Measurements from ENCODE around the gene AGFG1. TPM values are rescaled to one million over a fixed set of nuclear protein-coding genes. Genes with fewer than 3 reads are reported as not detected.

Gene AGFG1
- total RNA-seq, 1 donor from 2014 or later = 125 TPM

DNA sequence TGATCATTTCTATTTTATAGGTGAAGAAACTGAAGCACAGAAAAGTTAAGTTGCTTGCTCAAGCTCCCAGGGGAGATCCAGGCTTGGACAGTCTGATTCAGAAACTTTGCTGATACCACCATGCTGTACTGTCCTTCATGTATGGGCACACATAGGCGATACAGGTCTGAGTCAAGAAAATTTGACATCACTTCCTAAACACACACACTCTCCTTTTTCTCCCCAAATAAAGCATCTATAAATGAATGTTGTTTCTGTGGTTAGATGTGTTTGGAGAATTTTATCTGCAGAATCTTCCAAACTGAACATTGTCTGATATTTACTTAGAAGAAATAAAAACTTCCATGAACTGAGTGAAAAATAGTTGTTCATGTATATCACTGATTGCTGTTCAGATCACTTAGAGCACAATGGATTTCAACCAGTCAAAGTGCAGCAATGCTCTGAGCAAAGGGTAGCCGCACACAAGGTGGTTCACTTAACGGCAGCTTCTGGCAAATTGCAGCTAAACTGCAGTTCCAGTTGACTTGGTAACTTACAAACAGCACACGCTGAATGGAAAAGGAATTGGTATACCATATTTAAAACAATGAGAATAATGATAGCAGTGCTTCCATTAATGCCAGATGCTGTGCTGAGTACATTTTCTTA is 10.0 kb upstream of the AGFG1 start:
- Mint-ChIP-seq H3K27ac (peak overlapping the region; percentile 82), H3K4me1 (peaks cover 67% of the 10 kb centered on the region), H3K36me3 (ENCODE audit: low read depth) (no peaks in the 10 kb centered on the region), H3K9me3 (no peaks in the 10 kb centered on the region), H3K4me3 (peak overlapping the region; percentile 64), H3K27me3 (no peaks in the 10 kb centered on the region)
- TF ChIP-seq CTCF (IDR thresholded peaks at IDR 0.05) = no peak
- intact Hi-C loops (cut with micrococcal nuclease) = loop anchor here (1.0 to 5.0 kb wide), 5 partner anchors 56 to 555 kb away; partner anchors contain the start of genes COL4A3, COL4A4 and MFF
- ATAC-seq (ENCODE audit: low read depth) (peak; percentile 7), DNase-seq (no peak)
- CTCF ChIA-PET = interaction anchor here (1.5 kb wide), 2 partner anchors 47 to 56 kb away, joined by 3 to 4 read pairs; no protein-coding TSS in a partner anchor
- POLR2A ChIA-PET = interaction anchor here (0.7 to 1.3 kb wide), 4 partner anchors 49 to 76 kb away, joined by 3 to 7 read pairs (median 3); no protein-coding TSS in a partner anchor

DNA sequence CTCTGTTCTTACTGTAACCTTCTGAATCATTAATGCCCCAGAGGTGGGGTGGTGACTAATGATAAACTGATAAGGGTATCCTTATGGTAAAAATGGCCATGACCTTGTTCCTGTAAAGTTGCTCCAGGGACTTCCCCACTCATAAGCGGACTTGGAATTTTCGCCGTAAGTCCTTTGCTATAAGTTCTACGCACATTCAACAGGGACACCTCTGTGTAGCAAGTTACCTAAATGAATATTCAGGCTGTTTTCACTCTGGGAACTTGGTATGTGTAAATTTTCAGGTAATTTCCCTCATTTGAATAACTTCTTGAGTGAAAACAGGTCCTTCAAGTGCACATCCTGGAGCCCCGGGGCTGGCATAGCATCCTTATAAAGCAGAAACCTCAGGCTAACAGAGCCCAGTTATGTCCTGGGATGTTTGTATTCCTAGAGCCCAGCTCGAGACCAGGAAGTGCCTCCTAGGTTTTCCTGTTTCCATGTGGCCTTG is 9.4 kb upstream of the AGFG1 start:
- CTCF ChIA-PET = interaction anchor here (1.0 to 1.5 kb wide), 3 partner anchors 9 to 56 kb away, joined by 3 to 7 read pairs (median 4); no protein-coding TSS in a partner anchor
- Mint-ChIP-seq H3K9me3 (no peaks in the 10 kb centered on the region), H3K27ac (peak overlapping the region; percentile 82), H3K27me3 (no peaks in the 10 kb centered on the region), H3K4me1 (peaks cover 67% of the 10 kb centered on the region), H3K4me3 (peak overlapping the region; percentile 64), H3K36me3 (ENCODE audit: low read depth) (no peaks in the 10 kb centered on the region)
- TF ChIP-seq CTCF (IDR thresholded peaks at IDR 0.05) = no peak
- intact Hi-C loops (cut with micrococcal nuclease) = loop anchor here (1.0 to 5.0 kb wide), 5 partner anchors 56 to 555 kb away; partner anchors contain the start of genes COL4A3, COL4A4 and MFF
- ATAC-seq (ENCODE audit: low read depth) (peak; percentile 51), DNase-seq (peak; percentile 18)
- POLR2A ChIA-PET = interaction anchor here (0.7 to 1.3 kb wide), 7 partner anchors 26 to 77 kb away, joined by 3 to 7 read pairs (median 3); no protein-coding TSS in a partner anchor

GRCh38 chr2:227462972-227463931 is 8.7 kb upstream of the AGFG1 start:
- peak; percentile 35 for ATAC-seq (ENCODE audit: low read depth)
- ChIA-PET CTCF (interaction anchor here (1.0 to 1.5 kb wide), 3 partner anchors 8 to 57 kb away, joined by 3 to 7 read pairs (median 4); no protein-coding TSS in a partner anchor), POLR2A (interaction anchor here (0.7 to 1.3 kb wide), 6 partner anchors 26 to 78 kb away, joined by 3 to 7 read pairs (median 4); no protein-coding TSS in a partner anchor)
- intact Hi-C loops (cut with micrococcal nuclease) = loop anchor here (1.0 to 5.0 kb wide), 6 partner anchors 9 to 556 kb away; partner anchors contain the start of genes AGFG1, COL4A3, COL4A4 and MFF
- DNase-seq = no peak
- H3K4me3 Mint-ChIP-seq = peak overlapping the region; percentile 64
- peak overlapping the region; percentile 82 for H3K27ac Mint-ChIP-seq
- peaks cover 62% of the 10 kb centered on the region for H3K4me1 Mint-ChIP-seq
- no peaks in the 10 kb centered on the region for H3K36me3 Mint-ChIP-seq (ENCODE audit: low read depth)
- H3K9me3 Mint-ChIP-seq = no peaks in the 10 kb centered on the region
- H3K27me3 Mint-ChIP-seq = no peaks in the 10 kb centered on the region
- no peak for TF ChIP-seq CTCF (IDR thresholded peaks at IDR 0.05)

DNA sequence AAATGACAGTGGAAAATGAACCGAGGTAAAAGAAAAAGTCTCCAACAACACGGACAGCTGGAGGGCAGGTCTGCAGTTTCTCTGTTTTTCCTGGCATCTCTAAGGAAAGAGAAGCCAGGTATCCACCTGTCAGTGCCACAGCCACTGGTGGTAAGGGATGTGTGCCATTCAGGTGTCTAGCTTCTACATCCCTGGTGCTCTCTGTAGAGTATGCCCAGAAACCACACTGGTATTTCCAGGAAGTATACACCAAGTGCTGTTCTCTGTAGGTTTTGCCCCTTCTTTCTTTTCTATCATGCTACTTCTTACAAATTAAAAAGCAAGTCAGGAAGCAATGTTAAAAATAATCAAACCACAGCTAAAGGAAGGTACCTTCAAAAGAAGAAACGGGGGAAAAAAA is 7.6 kb upstream of the AGFG1 start:
- no peaks in the 10 kb centered on the region for H3K27me3 Mint-ChIP-seq
- peak overlapping the region; percentile 11 for H3K4me3 Mint-ChIP-seq
- intact Hi-C loops (cut with micrococcal nuclease) = loop anchor here (5.0 kb wide), 3 partner anchors 102 to 557 kb away; partner anchors contain the start of genes COL4A3 and COL4A4
- ChIA-PET POLR2A (interaction anchor here (0.8 to 1.6 kb wide), 2 partner anchors 8 to 53 kb away, joined by 3 to 4 read pairs; no protein-coding TSS in a partner anchor), CTCF (no interaction called here)
- peaks cover 52% of the 10 kb centered on the region for H3K4me1 Mint-ChIP-seq
- H3K9me3 Mint-ChIP-seq = no peaks in the 10 kb centered on the region
- H3K36me3 Mint-ChIP-seq (ENCODE audit: low read depth) = no peaks in the 10 kb centered on the region
- no peak for TF ChIP-seq CTCF (IDR thresholded peaks at IDR 0.05)
- DNase-seq = no peak
- ATAC-seq (ENCODE audit: low read depth) = no peak
- H3K27ac Mint-ChIP-seq = peak overlapping the region; percentile 82
